ENCODE results near the gene PTOV1. TPM values are rescaled to one million over a fixed set of nuclear protein-coding genes. Genes with fewer than 3 reads are reported as not detected.

Gene PTOV1
- total and polyA plus RNA-seq, 2 of the 4 experiments (the other 2 are of a cell fraction) = 34.4 to 107 TPM

- TF ChIP-seq, protein P1, sequence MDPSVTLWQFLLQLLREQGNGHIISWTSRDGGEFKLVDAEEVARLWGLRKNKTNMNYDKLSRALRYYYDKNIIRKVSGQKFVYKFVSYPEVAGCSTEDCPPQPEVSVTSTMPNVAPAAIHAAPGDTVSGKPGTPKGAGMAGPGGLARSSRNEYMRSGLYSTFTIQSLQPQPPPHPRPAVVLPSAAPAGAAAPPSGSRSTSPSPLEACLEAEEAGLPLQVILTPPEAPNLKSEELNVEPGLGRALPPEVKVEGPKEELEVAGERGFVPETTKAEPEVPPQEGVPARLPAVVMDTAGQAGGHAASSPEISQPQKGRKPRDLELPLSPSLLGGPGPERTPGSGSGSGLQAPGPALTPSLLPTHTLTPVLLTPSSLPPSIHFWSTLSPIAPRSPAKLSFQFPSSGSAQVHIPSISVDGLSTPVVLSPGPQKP (IDR thresholded peaks at IDR 0.05; ENCODE audit: borderline replicate concordance, low read depth, low read length) = 0 out of 2 replicates have a peak, but pooled peaks have one; percentile 58
These were observed 26.3 kb downstream of the PTOV1 start, which contains the start of the genes AKT1S1 and TBC1D17 (continued) for GRCh38 chr19:49877020-49877878.
